CD4-positive, alpha-beta T cell treated with Interleukin-15 for 4 hours (primary cell): ENCODE data around the gene CDT1.
"Not testable (repeated sequence)": the region's sequence is repeated elsewhere in the genome, so short reads cannot be mapped to it uniquely, and the experiment has no call there.

Experiments used
- DNase-seq: peaks from one replicate; pipeline ENCODE4 v3.0.0-alpha.2; 2020; ENCODE audit warnings: low spot score

Gene CDT1

GRCh38 chr16:88816736-88817535 is 13.3 kb downstream of the CDT1 start:
- DNase-seq: no peak

GRCh38 chr16:88817785-88818574 is 14.4 kb downstream of the CDT1 start:
- DNase-seq: no peak

- no peak for DNase-seq
Observed at GRCh38 chr16:88818575-88818874, 14.9 kb downstream of the CDT1 start.

GRCh38 chr16:88819126-88819525 is 15.5 kb downstream of the CDT1 start:
- DNase-seq: no peak

- no peak for DNase-seq
Observed at GRCh38 chr16:88820385-88821025, 16.9 kb downstream of the CDT1 start.

- DNase-seq: no peak
Observed at GRCh38 chr16:88821168-88821850, 17.7 kb downstream of the CDT1 start.

- DNase-seq: no peak
Observed at GRCh38 chr16:88822281-88823040, 18.9 kb downstream of the CDT1 start.

- not testable (repeated sequence) for DNase-seq
Observed at GRCh38 chr16:88823646-88824045, 20.1 kb downstream of the CDT1 start.

GRCh38 chr16:88824256-88825077 is 20.9 kb downstream of the CDT1 start:
- no peak for DNase-seq

GRCh38 chr16:88825146-88825545 is 21.6 kb downstream of the CDT1 start:
- no peak for DNase-seq

- no peak for DNase-seq
Observed at GRCh38 chr16:88826070-88826840, 22.7 kb downstream of the CDT1 start.

GRCh38 chr16:88827727-88828126 is 24.1 kb downstream of the CDT1 start:
- DNase-seq: no peak

GRCh38 chr16:88828711-88829110 is 25.1 kb downstream of the CDT1 start:
- no peak for DNase-seq

GRCh38 chr16:88830258-88830657 is 26.7 kb downstream of the CDT1 start:
- no peak for DNase-seq

- DNase-seq: no peak
Observed at GRCh38 chr16:88830783-88831182, 27.2 kb downstream of the CDT1 start.

- no peak for DNase-seq
Observed at GRCh38 chr16:88831838-88832237, 28.2 kb downstream of the CDT1 start.

GRCh38 chr16:88833086-88833485 is 29.5 kb downstream of the CDT1 start:
- DNase-seq: no peak

- no peak for DNase-seq
Observed at GRCh38 chr16:88834670-88835069, 31.1 kb downstream of the CDT1 start.

- no peak for DNase-seq
Observed at GRCh38 chr16:88835383-88835782, 31.8 kb downstream of the CDT1 start.

GRCh38 chr16:88835818-88836217 is 32.2 kb downstream of the CDT1 start:
- DNase-seq: no peak
